KMS-11 (cell line): ENCODE measurements around the gene ZNF618.

Experiments
- H2AFZ ChIP-seq: fragments of 200-600 bp; sonication (generic); 2 replicates; pipeline ENCODE4 v1.6.1; 2016; ENCODE audit warnings: antibody characterized with exemption, mixed run types, low read depth
- H3K27ac ChIP-seq: fragments of 200-600 bp; sonication (generic); 2 replicates; pipeline ENCODE4 v1.6.1; 2016; ENCODE audit warnings: mild to moderate bottlenecking, mixed run types
- H3K27me3 ChIP-seq: fragments of 200-600 bp; sonication (generic); 2 replicates; pipeline ENCODE4 v1.6.1; 2017; ENCODE audit warnings: mild to moderate bottlenecking, low read depth, mixed run types, moderate library complexity; ENCODE audit not compliant: insufficient read depth
- H3K36me3 ChIP-seq: fragments of 200-600 bp; sonication (generic); 2 replicates; pipeline ENCODE4 v1.6.1; 2017; ENCODE audit warnings: mild to moderate bottlenecking, mixed run types; ENCODE audit not compliant: insufficient read depth
- H3K4me1 ChIP-seq: fragments of 200-600 bp; sonication (generic); 2 replicates; pipeline ENCODE4 v1.6.1; 2016; ENCODE audit warnings: mild to moderate bottlenecking, low read depth, mixed run types; ENCODE audit not compliant: poor library complexity, severe bottlenecking
- H3K4me2 ChIP-seq: fragments of 200-600 bp; sonication (generic); 2 replicates; pipeline ENCODE4 v1.7.0; 2016; ENCODE audit warnings: mild to moderate bottlenecking, mixed run types
- H3K4me3 ChIP-seq: fragments of 200-600 bp; sonication (generic); IDR thresholded peaks from 2 replicates; pipeline ENCODE4 v1.6.1; 2017; ENCODE audit warnings: low read depth, low read length, mixed read lengths; ENCODE audit not compliant: insufficient read depth
- H3K79me2 ChIP-seq: fragments of 200-600 bp; sonication (generic); 2 replicates; pipeline ENCODE4 v1.6.1; 2016; ENCODE audit warnings: low read depth, mixed run types; ENCODE audit not compliant: insufficient read depth
- H3K9ac ChIP-seq: fragments of 200-600 bp; sonication (generic); 2 replicates; pipeline ENCODE4 v1.6.1; 2016; ENCODE audit warnings: mild to moderate bottlenecking, mixed run types
- H4K20me1 ChIP-seq: fragments of 200-600 bp; sonication (generic); 2 replicates; pipeline ENCODE4 v1.6.1; 2016; ENCODE audit warnings: mild to moderate bottlenecking, mixed run types; ENCODE audit not compliant: insufficient read depth
- TF ChIP-seq, protein P1 (sequence below): fragments of 200-600 bp; sonication (generic); conservative IDR thresholded peaks from 2 replicates; pipeline ENCODE4 v1.6.1; 2017; ENCODE audit warnings: low read depth, mild to moderate bottlenecking, antibody characterized with exemption, low read length, moderate library complexity, mixed read lengths

ZNF618 gene

DNA sequence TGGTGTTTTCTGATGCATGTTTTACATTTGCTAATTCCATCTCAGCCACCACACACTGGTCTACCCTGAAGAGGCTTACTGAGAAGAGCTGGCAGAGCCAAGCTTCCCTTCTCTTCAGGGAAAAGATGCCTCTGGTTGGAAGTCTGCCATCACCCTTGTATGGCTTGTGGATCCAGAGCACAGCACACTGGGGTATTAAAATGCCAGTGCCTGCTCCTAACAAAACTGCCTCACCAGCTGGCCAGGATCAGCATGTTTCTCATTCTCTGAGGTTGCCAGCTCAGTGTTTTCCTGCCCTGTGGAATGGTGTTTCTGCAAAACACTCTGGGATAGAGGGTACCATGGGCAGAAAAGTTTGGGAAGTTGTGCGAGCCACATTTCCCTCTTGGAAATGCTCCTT lies 31.6 kb upstream of the ZNF618 start:
- Histone ChIP-seq H3K4me3 (no peak overlapping the region), H4K20me1 (no peaks in the 10 kb centered on the region), H2AFZ (no peak overlapping the region), H3K79me2 (no peaks in the 10 kb centered on the region), H3K27ac (no peak overlapping the region), H3K9ac (no peak overlapping the region), H3K4me2 (no peak overlapping the region), H3K36me3 (no peaks in the 10 kb centered on the region), H3K27me3 (no peaks in the 10 kb centered on the region), H3K4me1 (no peaks in the 10 kb centered on the region)
- TF ChIP-seq, protein P1, sequence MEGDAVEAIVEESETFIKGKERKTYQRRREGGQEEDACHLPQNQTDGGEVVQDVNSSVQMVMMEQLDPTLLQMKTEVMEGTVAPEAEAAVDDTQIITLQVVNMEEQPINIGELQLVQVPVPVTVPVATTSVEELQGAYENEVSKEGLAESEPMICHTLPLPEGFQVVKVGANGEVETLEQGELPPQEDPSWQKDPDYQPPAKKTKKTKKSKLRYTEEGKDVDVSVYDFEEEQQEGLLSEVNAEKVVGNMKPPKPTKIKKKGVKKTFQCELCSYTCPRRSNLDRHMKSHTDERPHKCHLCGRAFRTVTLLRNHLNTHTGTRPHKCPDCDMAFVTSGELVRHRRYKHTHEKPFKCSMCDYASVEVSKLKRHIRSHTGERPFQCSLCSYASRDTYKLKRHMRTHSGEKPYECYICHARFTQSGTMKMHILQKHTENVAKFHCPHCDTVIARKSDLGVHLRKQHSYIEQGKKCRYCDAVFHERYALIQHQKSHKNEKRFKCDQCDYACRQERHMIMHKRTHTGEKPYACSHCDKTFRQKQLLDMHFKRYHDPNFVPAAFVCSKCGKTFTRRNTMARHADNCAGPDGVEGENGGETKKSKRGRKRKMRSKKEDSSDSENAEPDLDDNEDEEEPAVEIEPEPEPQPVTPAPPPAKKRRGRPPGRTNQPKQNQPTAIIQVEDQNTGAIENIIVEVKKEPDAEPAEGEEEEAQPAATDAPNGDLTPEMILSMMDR = no peak

DNA sequence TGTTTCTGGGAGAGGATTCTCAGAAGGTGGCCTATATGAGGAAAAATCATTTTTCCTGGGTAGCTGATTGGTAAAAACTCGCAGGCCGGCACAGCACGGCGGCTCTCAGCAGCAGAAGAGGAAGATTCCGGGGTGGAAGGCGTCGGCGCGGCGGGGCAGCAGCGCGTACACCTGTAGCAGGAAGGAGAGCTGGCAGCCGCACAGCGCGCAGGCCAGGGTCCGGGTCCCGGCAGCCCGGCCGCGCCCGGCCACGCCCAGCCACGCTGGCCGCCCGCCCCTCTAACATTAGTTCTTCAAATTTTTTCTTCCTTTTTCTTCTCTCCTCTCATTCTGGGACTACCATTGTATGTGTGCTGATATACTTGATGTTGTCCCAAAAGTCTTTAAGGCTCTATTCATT lies 24.8 kb upstream of the ZNF618 start:
- H3K79me2 ChIP-seq = no peaks in the 10 kb centered on the region
- no peak overlapping the region for H3K4me3 ChIP-seq
- no peak overlapping the region for H3K4me2 ChIP-seq
- no peaks in the 10 kb centered on the region for H4K20me1 ChIP-seq
- no peaks in the 10 kb centered on the region for H3K4me1 ChIP-seq
- no peak overlapping the region for H2AFZ ChIP-seq
- no peaks in the 10 kb centered on the region for H3K27me3 ChIP-seq
- H3K36me3 ChIP-seq = no peaks in the 10 kb centered on the region
- TF ChIP-seq, protein P1 = no peak
- no peak overlapping the region for H3K9ac ChIP-seq
- H3K27ac ChIP-seq = no peak overlapping the region

DNA sequence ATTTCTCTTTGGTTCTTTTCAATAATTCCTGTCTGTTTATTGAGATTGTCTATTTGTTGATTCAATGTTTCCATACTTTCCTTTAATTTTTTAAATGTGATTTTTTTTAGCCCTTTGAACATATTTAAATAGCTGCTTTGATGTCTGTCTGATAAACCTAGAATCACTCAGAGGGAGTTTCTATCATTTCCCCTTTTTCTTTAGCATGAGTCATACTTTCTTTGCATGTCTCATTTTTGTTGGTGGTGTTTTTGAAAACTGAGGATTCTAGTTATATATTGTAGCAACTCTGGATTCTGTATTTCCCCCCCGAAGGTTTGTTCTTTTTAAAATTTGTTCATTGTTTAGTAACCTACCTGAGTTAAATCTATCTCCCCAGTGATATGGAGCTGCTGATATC lies 24.2 kb upstream of the ZNF618 start:
- TF ChIP-seq, protein P1 = no peak
- Histone ChIP-seq H3K27ac (no peak overlapping the region), H3K4me2 (no peak overlapping the region), H3K4me1 (no peaks in the 10 kb centered on the region), H3K79me2 (no peaks in the 10 kb centered on the region), H3K27me3 (no peaks in the 10 kb centered on the region), H3K9ac (no peak overlapping the region), H3K4me3 (no peak overlapping the region), H2AFZ (no peak overlapping the region), H3K36me3 (no peaks in the 10 kb centered on the region), H4K20me1 (no peaks in the 10 kb centered on the region)

DNA sequence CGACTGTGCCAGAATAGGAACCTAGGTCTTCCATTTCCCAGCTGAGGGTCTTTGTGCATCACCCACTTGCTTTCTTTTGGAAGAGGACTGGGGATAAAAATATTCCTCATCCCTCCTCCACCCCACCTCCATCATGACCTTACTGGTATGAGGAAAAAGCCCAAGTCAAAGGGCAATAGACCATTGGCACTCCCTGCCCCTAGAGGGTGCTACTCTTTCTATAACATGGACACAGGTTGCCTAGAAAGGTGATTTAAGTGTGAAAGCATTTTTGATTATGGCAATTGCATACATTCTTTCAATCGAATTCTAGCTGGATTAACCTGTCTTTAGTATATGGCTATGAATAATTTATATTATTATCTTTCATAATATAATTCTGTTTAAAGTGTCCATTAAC lies 22.8 kb upstream of the ZNF618 start:
- H4K20me1 ChIP-seq = no peaks in the 10 kb centered on the region
- no peak overlapping the region for H2AFZ ChIP-seq
- H3K9ac ChIP-seq = no peak overlapping the region
- H3K27ac ChIP-seq = no peak overlapping the region
- no peaks in the 10 kb centered on the region for H3K36me3 ChIP-seq
- TF ChIP-seq, protein P1 = no peak; the same call in 1 of the 2 replicates
- H3K4me3 ChIP-seq = no peak overlapping the region
- no peak overlapping the region for H3K4me2 ChIP-seq
- H3K27me3 ChIP-seq = no peaks in the 10 kb centered on the region
- H3K4me1 ChIP-seq = peaks cover 8% of the 10 kb centered on the region
- no peaks in the 10 kb centered on the region for H3K79me2 ChIP-seq
